Measurements from ENCODE around the gene SSR1. TPM values are rescaled to one million over a fixed set of nuclear protein-coding genes. Genes with fewer than 3 reads are reported as not detected.

The SSR1 gene
- polyA plus RNA-seq, 1 experiment: 173 TPM

- no peak for DNase-seq (ENCODE audit: low read depth)
- no peak for TF ChIP-seq CTCF (IDR thresholded peaks at IDR 0.05; ENCODE audit: insufficient read depth, low read depth, low read length)
These were observed 75.3 kb downstream of the SSR1 start for GRCh38 chr6:7237653-7238188.

GRCh38 chr6:7236306-7237209 lies 76.4 kb downstream of the SSR1 start:
- CTCF ChIA-PET: interaction anchor here (1.0 kb wide), 1 partner anchor 512 kb away, joined by 4 read pairs; no protein-coding TSS in a partner anchor
- DNase-seq (ENCODE audit: low read depth): no peak
- TF ChIP-seq CTCF (IDR thresholded peaks at IDR 0.05; ENCODE audit: insufficient read depth, low read depth, low read length): no peak
- no peak overlapping the region for H3K4me3 ChIP-seq (ENCODE audit: low read depth, low read length)
- H3K27me3 ChIP-seq (ENCODE audit: control insufficient read depth, insufficient read depth, low read length): no peaks in the 10 kb centered on the region
- POLR2A ChIA-PET: interaction anchor here (0.6 kb wide), 1 partner anchor 11 kb away, joined by 6 read pairs; no protein-coding TSS in a partner anchor
- H3K36me3 ChIP-seq (ENCODE audit: control insufficient read depth, insufficient read depth, low read length): peaks cover 19% of the 10 kb centered on the region

More at GRCh38 chr6:7237653-7238188, 75.3 kb downstream of the SSR1 start:
- no peak overlapping the region for H3K4me3 ChIP-seq (ENCODE audit: low read depth, low read length)
- ChIA-PET POLR2A (no interaction called here), CTCF (interaction anchor here (0.6 to 2.3 kb wide), 10 partner anchors 21 to 556 kb away, joined by 3 to 18 read pairs (median 4); no protein-coding TSS in a partner anchor)
- no peaks in the 10 kb centered on the region for H3K27me3 ChIP-seq (ENCODE audit: control insufficient read depth, insufficient read depth, low read length)
- H3K36me3 ChIP-seq (ENCODE audit: control insufficient read depth, insufficient read depth, low read length): peaks cover 13% of the 10 kb centered on the region

GRCh38 chr6:7235712-7236305 lies 77.2 kb downstream of the SSR1 start:
- ChIA-PET POLR2A (no interaction called here), CTCF (interaction anchor here (1.1 kb wide), 1 partner anchor 8 kb away, joined by 3 read pairs; no protein-coding TSS in a partner anchor)
- peaks cover 24% of the 10 kb centered on the region for H3K36me3 ChIP-seq (ENCODE audit: control insufficient read depth, insufficient read depth, low read length)
- no peaks in the 10 kb centered on the region for H3K27me3 ChIP-seq (ENCODE audit: control insufficient read depth, insufficient read depth, low read length)
- no peak for TF ChIP-seq CTCF (IDR thresholded peaks at IDR 0.05; ENCODE audit: insufficient read depth, low read depth, low read length)
- no peak overlapping the region for H3K4me3 ChIP-seq (ENCODE audit: low read depth, low read length)
- no peak for DNase-seq (ENCODE audit: low read depth)

- ChIA-PET CTCF (interaction anchor here (0.7 to 1.2 kb wide), 4 partner anchors 8 to 391 kb away, joined by 3 read pairs; no protein-coding TSS in a partner anchor), POLR2A (no interaction called here)
- Histone ChIP-seq H3K4me3 (ENCODE audit: low read depth, low read length) (no peak overlapping the region), H3K36me3 (ENCODE audit: control insufficient read depth, insufficient read depth, low read length) (peaks cover 32% of the 10 kb centered on the region), H3K27me3 (ENCODE audit: control insufficient read depth, insufficient read depth, low read length) (no peaks in the 10 kb centered on the region)
- DNase-seq (ENCODE audit: low read depth): no peak
- no peak for TF ChIP-seq CTCF (IDR thresholded peaks at IDR 0.05; ENCODE audit: insufficient read depth, low read depth, low read length)
These were observed 78.5 kb downstream of the SSR1 start for GRCh38 chr6:7234547-7234946.

- H3K27me3 ChIP-seq (ENCODE audit: control insufficient read depth, insufficient read depth, low read length): no peaks in the 10 kb centered on the region
- ChIA-PET CTCF (interaction anchor here (0.6 to 0.9 kb wide), 2 partner anchors 9 to 11 kb away, joined by 3 read pairs; no protein-coding TSS in a partner anchor), POLR2A (no interaction called here)
- no peak for TF ChIP-seq CTCF (IDR thresholded peaks at IDR 0.05; ENCODE audit: insufficient read depth, low read depth, low read length)
- H3K4me3 ChIP-seq (ENCODE audit: low read depth, low read length): no peak overlapping the region
- H3K36me3 ChIP-seq (ENCODE audit: control insufficient read depth, insufficient read depth, low read length): peaks cover 37% of the 10 kb centered on the region
- DNase-seq (ENCODE audit: low read depth): no peak
These were observed 80.6 kb downstream of the SSR1 start for GRCh38 chr6:7232351-7232750.
